Fibroblast of lung (primary cell): ENCODE data around the gene UBE2J2. TPM values are rescaled to one million over a fixed set of nuclear protein-coding genes. Genes with fewer than 3 reads are reported as not detected.

Source experiments
- DNase-seq, 2 donors: peaks; one replicate each; pipeline versions ENCODE4 v3.0.0 to v3.0.0-alpha.2; 2010; ENCODE audit warnings: low read depth in 2 of 2
- H2AFZ ChIP-seq: 2 replicates; pipeline ENCODE4 v1.5.1; 2012; ENCODE audit warnings: low read length, control low read depth, inconsistent platforms
- H3K27ac ChIP-seq: 2 replicates; pipeline ENCODE4 v1.5.1; 2011; ENCODE audit warnings: low read length, control low read depth; ENCODE audit not compliant: insufficient read depth
- H3K27me3 ChIP-seq: 2 replicates; pipeline ENCODE4 v1.5.1; 2011; ENCODE audit warnings: mild to moderate bottlenecking, low read length; ENCODE audit not compliant: control insufficient read depth, insufficient read depth
- H3K36me3 ChIP-seq: 2 replicates; pipeline ENCODE4 v1.5.1; 2011; ENCODE audit warnings: low read length; ENCODE audit not compliant: control insufficient read depth, insufficient read depth
- H3K4me1 ChIP-seq: 2 replicates; pipeline ENCODE4 v1.5.1; 2011; ENCODE audit warnings: low read length; ENCODE audit not compliant: control insufficient read depth, insufficient read depth; ENCODE audit errors: extremely low read depth
- H3K4me2 ChIP-seq: 2 replicates; pipeline ENCODE4 v1.5.1; 2011; ENCODE audit warnings: low read length, control low read depth; ENCODE audit not compliant: insufficient read depth; ENCODE audit errors: extremely low read depth
- H3K4me3 ChIP-seq, 4 experiments: fragments of 200-600 bp in 1 of 4; sonication (generic) in 1 of 4; replicated peaks in 1 of 4; 2 replicates each; pipeline ENCODE4 v1.5.1; 2011 to 2016; ENCODE audit warnings: low read length in 4 of 4, low read depth in 3 of 4, mild to moderate bottlenecking in 3 of 4, control low read depth in 2 of 4, inconsistent platforms in 1 of 4, mixed read lengths in 1 of 4; ENCODE audit not compliant: insufficient read depth in 1 of 4; ENCODE audit errors: control extremely low read depth in 1 of 4
- H3K79me2 ChIP-seq: 2 replicates; pipeline ENCODE4 v1.5.1; 2012; ENCODE audit warnings: mild to moderate bottlenecking, low read length, inconsistent platforms; ENCODE audit not compliant: control insufficient read depth, insufficient read depth
- H3K9ac ChIP-seq: 2 replicates; pipeline ENCODE4 v1.5.1; 2011; ENCODE audit warnings: mild to moderate bottlenecking, low read length, control low read depth; ENCODE audit not compliant: insufficient read depth
- H3K9me3 ChIP-seq: 2 replicates; pipeline ENCODE4 v1.5.1; 2012; ENCODE audit warnings: low read depth, low read length; ENCODE audit not compliant: control insufficient read depth, insufficient read depth
- H4K20me1 ChIP-seq: 2 replicates; pipeline ENCODE4 v1.5.1; 2011; ENCODE audit warnings: low read length; ENCODE audit not compliant: control insufficient read depth, insufficient read depth; ENCODE audit errors: extremely low read depth
- EZH2 ChIP-seq: IDR thresholded peaks from 2 replicates; pipeline ENCODE4 v1.5.1; 2012; ENCODE audit warnings: low read length, control low read depth, mild to moderate bottlenecking; ENCODE audit errors: missing control alignments
- polyA plus RNA-seq, 2 donors: library from polyadenylated mRNA; depleted of rRNA in 1 of 2; stranded (reverse) in 1 of 2; unstranded in 1 of 2; fragments of >200 nt; gene quantifications; 2 replicates each; pipeline ENCODE4 v1.2.1, GENCODE V29; 2011 to 2012; ENCODE audit warnings: missing spikeins in 1 of 2
- total RNA-seq: library from RNA; depleted of rRNA; stranded (reverse); fragments of >200 nt; gene quantifications from 2 replicates; pipeline ENCODE4 v1.2.1, GENCODE V29; 2014
- TF ChIP-seq, protein P1 (sequence below), 2 donors: IDR thresholded peaks in 1 of 2; conservative IDR thresholded peaks in 1 of 2; 1 replicate in 1 of 2; 2 replicates in 1 of 2; pipeline ENCODE4 v1.5.1; 2011 to 2012; ENCODE audit warnings: low read length in 2 of 2, control low read depth in 1 of 2, inconsistent platforms in 1 of 2, low read depth in 1 of 2, mild to moderate bottlenecking in 1 of 2

Gene UBE2J2
- total and polyA plus RNA-seq, 2 donors (not counting 1 experiment from before 2014, with no cell fraction given), result 32.3 to 47.2 TPM

DNA sequence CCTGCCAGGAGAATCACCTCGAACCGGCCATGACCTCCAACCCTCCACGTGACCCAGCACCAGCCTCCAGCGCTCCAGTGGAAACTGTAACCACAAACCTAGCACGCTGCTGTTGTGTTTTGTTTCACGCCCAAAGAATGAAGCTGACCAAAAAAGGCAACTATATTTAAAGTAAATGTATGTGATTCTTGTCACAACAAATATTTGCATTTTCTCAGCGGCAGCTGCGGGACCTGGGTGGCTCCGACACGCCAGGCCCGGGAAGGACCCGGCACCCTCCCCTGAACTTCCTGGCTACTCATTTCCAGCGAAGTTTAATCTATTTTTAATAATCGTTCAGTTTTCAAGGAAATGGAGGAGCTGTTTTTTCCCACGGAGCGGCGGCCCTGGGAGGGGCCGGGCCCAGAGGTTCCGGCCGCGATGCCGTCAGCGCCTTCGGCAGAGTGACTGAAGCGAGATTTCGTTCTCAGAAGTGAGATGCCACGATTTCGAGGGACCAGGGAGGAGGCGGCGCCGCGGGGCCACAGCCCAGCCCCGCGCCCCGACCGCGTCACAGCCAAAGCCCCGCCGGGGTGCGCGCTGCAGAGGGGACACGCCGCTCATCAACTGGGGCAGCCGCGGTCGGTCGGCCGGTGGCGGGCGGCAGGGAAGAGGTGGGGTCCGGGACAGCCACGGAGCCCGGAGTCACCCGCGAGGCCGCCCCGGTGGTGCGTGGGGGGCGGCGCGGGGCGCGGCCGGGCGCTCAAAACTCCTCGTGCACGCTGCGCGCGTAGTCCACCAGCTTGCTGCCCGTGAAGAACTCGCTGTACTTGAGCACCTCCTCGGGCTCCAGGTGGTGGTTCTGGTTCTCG lies 56.7 kb downstream of the UBE2J2 start:
- Histone ChIP-seq H3K9ac (no peak overlapping the region), H3K4me3 (no peak overlapping the region), H3K79me2 (no peaks in the 10 kb centered on the region), H3K4me2 (no peak overlapping the region), H3K27ac (no peak overlapping the region), H3K9me3 (no peaks in the 10 kb centered on the region), H4K20me1 (no peaks in the 10 kb centered on the region), H2AFZ (no peak overlapping the region), H3K4me1 (no peaks in the 10 kb centered on the region), H3K27me3 (no peaks in the 10 kb centered on the region), H3K36me3 (peaks cover 28% of the 10 kb centered on the region)
- no peak for TF ChIP-seq EZH2
- TF ChIP-seq, protein P1, sequence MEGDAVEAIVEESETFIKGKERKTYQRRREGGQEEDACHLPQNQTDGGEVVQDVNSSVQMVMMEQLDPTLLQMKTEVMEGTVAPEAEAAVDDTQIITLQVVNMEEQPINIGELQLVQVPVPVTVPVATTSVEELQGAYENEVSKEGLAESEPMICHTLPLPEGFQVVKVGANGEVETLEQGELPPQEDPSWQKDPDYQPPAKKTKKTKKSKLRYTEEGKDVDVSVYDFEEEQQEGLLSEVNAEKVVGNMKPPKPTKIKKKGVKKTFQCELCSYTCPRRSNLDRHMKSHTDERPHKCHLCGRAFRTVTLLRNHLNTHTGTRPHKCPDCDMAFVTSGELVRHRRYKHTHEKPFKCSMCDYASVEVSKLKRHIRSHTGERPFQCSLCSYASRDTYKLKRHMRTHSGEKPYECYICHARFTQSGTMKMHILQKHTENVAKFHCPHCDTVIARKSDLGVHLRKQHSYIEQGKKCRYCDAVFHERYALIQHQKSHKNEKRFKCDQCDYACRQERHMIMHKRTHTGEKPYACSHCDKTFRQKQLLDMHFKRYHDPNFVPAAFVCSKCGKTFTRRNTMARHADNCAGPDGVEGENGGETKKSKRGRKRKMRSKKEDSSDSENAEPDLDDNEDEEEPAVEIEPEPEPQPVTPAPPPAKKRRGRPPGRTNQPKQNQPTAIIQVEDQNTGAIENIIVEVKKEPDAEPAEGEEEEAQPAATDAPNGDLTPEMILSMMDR (conservative IDR thresholded peaks at IDR 0.05 in 1 of 2, IDR thresholded peaks at IDR 0.05 in 1 of 2; ENCODE audit: low read depth in 1 of 2, low read length in 2 of 2), result no peak
- no peak for DNase-seq

- H3K4me3 ChIP-seq, result no peak overlapping the region
- H3K9ac ChIP-seq, result no peak overlapping the region
- peaks cover 26% of the 10 kb centered on the region for H3K36me3 ChIP-seq
- no peaks in the 10 kb centered on the region for H3K79me2 ChIP-seq
- H3K27ac ChIP-seq, result no peak overlapping the region
- no peaks in the 10 kb centered on the region for H3K27me3 ChIP-seq
- H3K9me3 ChIP-seq, result no peaks in the 10 kb centered on the region
- H3K4me2 ChIP-seq, result no peak overlapping the region
- TF ChIP-seq, protein P1 (conservative IDR thresholded peaks at IDR 0.05 in 1 of 2, IDR thresholded peaks at IDR 0.05 in 1 of 2; ENCODE audit: low read depth in 1 of 2, low read length in 2 of 2), result no peak
- no peak for TF ChIP-seq EZH2
- no peaks in the 10 kb centered on the region for H3K4me1 ChIP-seq
- no peaks in the 10 kb centered on the region for H4K20me1 ChIP-seq
- H2AFZ ChIP-seq, result no peak overlapping the region
- no peak for DNase-seq
Measured at GRCh38 chr1:1215881-1216605, 57.6 kb downstream of the UBE2J2 start.

- DNase-seq, result no peak
- no peaks in the 10 kb centered on the region for H3K27me3 ChIP-seq
- no peaks in the 10 kb centered on the region for H3K9me3 ChIP-seq
- H3K9ac ChIP-seq, result no peak overlapping the region
- no peaks in the 10 kb centered on the region for H3K4me1 ChIP-seq
- peaks cover 21% of the 10 kb centered on the region for H3K36me3 ChIP-seq
- no peak overlapping the region for H3K4me2 ChIP-seq
- no peak overlapping the region for H2AFZ ChIP-seq
- no peaks in the 10 kb centered on the region for H3K79me2 ChIP-seq
- H4K20me1 ChIP-seq, result no peaks in the 10 kb centered on the region
- no peak overlapping the region for H3K4me3 ChIP-seq
- TF ChIP-seq, protein P1 (conservative IDR thresholded peaks at IDR 0.05 in 1 of 2, IDR thresholded peaks at IDR 0.05 in 1 of 2; ENCODE audit: low read depth in 1 of 2, low read length in 2 of 2), result no peak
- TF ChIP-seq EZH2, result no peak
- H3K27ac ChIP-seq, result no peak overlapping the region
Measured at GRCh38 chr1:1215080-1215676, 58.5 kb downstream of the UBE2J2 start.
